HL-60 (cell line): ENCODE measurements around the gene RAD51.

Experiments used
- GABPA ChIP-seq: IDR thresholded peaks from 2 replicates; pipeline ENCODE4 v1.6.1; 2012; ENCODE audit warnings: low read depth
- POLR2AphosphoS5 ChIP-seq: IDR thresholded peaks from 2 replicates; pipeline ENCODE4 v1.6.1; 2012; ENCODE audit warnings: low read depth
- TF ChIP-seq, protein P1 (sequence below): IDR thresholded peaks from one replicate; pipeline ENCODE4 v1.5.1; 2011; ENCODE audit warnings: low read length, control low read depth, inconsistent platforms; ENCODE audit not compliant: insufficient read depth
- TF ChIP-seq, protein P2 (sequence below): IDR thresholded peaks from 2 replicates; pipeline ENCODE4 v1.6.1; 2012; ENCODE audit warnings: low read depth; ENCODE audit not compliant: insufficient replicate concordance

DNA sequence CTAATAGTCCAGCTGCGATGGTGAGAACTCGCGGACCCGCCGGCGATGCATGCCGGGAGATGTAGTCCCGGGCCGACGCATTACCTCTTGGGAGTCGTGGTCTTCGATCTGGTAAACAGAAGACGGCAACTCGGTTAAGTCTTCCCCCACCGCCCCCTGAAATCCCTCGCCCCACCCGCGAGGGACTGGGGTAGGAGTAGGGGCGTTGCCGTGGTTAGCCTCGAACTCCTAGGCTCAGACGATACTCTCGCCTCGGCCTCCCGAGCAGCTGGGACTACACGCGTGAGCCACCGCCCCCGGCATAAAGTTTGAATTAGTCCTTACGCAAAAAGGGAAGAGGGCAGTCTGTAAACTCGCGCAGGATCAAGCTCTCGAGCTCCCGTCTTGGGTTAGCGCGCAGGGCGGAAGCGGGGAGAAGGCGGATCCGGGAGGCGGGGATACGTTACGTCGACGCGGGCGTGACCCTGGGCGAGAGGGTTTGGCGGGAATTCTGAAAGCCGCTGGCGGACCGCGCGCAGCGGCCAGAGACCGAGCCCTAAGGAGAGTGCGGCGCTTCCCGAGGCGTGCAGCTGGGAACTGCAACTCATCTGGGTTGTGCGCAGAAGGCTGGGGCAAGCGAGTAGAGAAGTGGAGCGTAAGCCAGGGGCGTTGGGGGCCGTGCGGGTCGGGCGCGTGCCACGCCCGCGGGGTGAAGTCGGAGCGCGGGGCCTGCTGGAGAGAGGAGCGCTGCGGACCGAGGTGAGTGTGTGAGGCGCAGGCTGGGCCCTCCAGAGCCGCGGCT lies at the start of gene RAD51:
- TF ChIP-seq, protein P1, sequence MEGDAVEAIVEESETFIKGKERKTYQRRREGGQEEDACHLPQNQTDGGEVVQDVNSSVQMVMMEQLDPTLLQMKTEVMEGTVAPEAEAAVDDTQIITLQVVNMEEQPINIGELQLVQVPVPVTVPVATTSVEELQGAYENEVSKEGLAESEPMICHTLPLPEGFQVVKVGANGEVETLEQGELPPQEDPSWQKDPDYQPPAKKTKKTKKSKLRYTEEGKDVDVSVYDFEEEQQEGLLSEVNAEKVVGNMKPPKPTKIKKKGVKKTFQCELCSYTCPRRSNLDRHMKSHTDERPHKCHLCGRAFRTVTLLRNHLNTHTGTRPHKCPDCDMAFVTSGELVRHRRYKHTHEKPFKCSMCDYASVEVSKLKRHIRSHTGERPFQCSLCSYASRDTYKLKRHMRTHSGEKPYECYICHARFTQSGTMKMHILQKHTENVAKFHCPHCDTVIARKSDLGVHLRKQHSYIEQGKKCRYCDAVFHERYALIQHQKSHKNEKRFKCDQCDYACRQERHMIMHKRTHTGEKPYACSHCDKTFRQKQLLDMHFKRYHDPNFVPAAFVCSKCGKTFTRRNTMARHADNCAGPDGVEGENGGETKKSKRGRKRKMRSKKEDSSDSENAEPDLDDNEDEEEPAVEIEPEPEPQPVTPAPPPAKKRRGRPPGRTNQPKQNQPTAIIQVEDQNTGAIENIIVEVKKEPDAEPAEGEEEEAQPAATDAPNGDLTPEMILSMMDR, result no peak
- TF ChIP-seq POLR2AphosphoS5 (peak; percentile 85), GABPA (no peak)
- TF ChIP-seq, protein P2, sequence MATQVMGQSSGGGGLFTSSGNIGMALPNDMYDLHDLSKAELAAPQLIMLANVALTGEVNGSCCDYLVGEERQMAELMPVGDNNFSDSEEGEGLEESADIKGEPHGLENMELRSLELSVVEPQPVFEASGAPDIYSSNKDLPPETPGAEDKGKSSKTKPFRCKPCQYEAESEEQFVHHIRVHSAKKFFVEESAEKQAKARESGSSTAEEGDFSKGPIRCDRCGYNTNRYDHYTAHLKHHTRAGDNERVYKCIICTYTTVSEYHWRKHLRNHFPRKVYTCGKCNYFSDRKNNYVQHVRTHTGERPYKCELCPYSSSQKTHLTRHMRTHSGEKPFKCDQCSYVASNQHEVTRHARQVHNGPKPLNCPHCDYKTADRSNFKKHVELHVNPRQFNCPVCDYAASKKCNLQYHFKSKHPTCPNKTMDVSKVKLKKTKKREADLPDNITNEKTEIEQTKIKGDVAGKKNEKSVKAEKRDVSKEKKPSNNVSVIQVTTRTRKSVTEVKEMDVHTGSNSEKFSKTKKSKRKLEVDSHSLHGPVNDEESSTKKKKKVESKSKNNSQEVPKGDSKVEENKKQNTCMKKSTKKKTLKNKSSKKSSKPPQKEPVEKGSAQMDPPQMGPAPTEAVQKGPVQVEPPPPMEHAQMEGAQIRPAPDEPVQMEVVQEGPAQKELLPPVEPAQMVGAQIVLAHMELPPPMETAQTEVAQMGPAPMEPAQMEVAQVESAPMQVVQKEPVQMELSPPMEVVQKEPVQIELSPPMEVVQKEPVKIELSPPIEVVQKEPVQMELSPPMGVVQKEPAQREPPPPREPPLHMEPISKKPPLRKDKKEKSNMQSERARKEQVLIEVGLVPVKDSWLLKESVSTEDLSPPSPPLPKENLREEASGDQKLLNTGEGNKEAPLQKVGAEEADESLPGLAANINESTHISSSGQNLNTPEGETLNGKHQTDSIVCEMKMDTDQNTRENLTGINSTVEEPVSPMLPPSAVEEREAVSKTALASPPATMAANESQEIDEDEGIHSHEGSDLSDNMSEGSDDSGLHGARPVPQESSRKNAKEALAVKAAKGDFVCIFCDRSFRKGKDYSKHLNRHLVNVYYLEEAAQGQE, result peak; percentile 21
